Activated CD8-positive, alpha-beta memory T cell treated with anti-CD3 and anti-CD28 coated beads, Interleukin-2, amount 50 U/mL, for 1 hour (primary cell): ENCODE data around the gene TBC1D9.

Experiments
- DNase-seq: peaks from one replicate; pipeline ENCODE4 v3.0.0-alpha.2; 2020; ENCODE audit errors: extremely low read depth

The TBC1D9 gene

GRCh38 chr4:140691369-140691768, 64.8 kb downstream of the TBC1D9 start:
- DNase-seq: no peak

GRCh38 chr4:140690093-140690492, 66.1 kb downstream of the TBC1D9 start:
- DNase-seq: no peak

GRCh38 chr4:140689623-140690022, 66.6 kb downstream of the TBC1D9 start:
- DNase-seq: no peak

- DNase-seq: no peak
These were observed 67.2 kb downstream of the TBC1D9 start for GRCh38 chr4:140688711-140689598.

GRCh38 chr4:140686796-140687195, 69.4 kb downstream of the TBC1D9 start:
- no peak for DNase-seq

GRCh38 chr4:140684314-140684713, 71.9 kb downstream of the TBC1D9 start:
- no peak for DNase-seq

- no peak for DNase-seq
These were observed 75.0 kb downstream of the TBC1D9 start for GRCh38 chr4:140681201-140681600.

GRCh38 chr4:140680686-140681085, 75.5 kb downstream of the TBC1D9 start:
- DNase-seq: no peak

- no peak for DNase-seq
These were observed 76.6 kb downstream of the TBC1D9 start for GRCh38 chr4:140679576-140679975.

GRCh38 chr4:140675599-140676231, 80.5 kb downstream of the TBC1D9 start:
- no peak for DNase-seq

GRCh38 chr4:140673729-140674128, 82.5 kb downstream of the TBC1D9 start:
- no peak for DNase-seq

GRCh38 chr4:140672416-140672815, 83.8 kb downstream of the TBC1D9 start:
- no peak for DNase-seq

- DNase-seq: no peak
These were observed 88.1 kb downstream of the TBC1D9 start for GRCh38 chr4:140668111-140668510.

- DNase-seq: no peak
These were observed 89.1 kb downstream of the TBC1D9 start for GRCh38 chr4:140666889-140667614.

GRCh38 chr4:140662082-140662869, 93.9 kb downstream of the TBC1D9 start:
- DNase-seq: no peak

- no peak for DNase-seq
These were observed 94.6 kb downstream of the TBC1D9 start for GRCh38 chr4:140661550-140661949.

GRCh38 chr4:140659943-140660700, 96.1 kb downstream of the TBC1D9 start:
- DNase-seq: no peak

GRCh38 chr4:140654495-140654814, 101.7 kb downstream of the TBC1D9 start:
- DNase-seq: no peak

- no peak for DNase-seq
These were observed 102.3 kb downstream of the TBC1D9 start for GRCh38 chr4:140653718-140654494.

- DNase-seq: no peak
These were observed 103.6 kb downstream of the TBC1D9 start for GRCh38 chr4:140652601-140653000.
